HG02852 (cell line): ENCODE measurements around the gene LURAP1L.
A peak's percentile ranks its signal among the peaks of the same experiment; 100 is the strongest.

ENCODE experiments used
- ATAC-seq: cut with Tn5 transposase; IDR thresholded peaks from one replicate; pipeline ENCODE4 v1.9.1; 2021; ENCODE audit warnings: mild to moderate bottlenecking, moderate library complexity; ENCODE audit not compliant: unreplicated experiment

Gene LURAP1L

GRCh38 chr9:12776513-12777055 is 1.8 kb downstream of the LURAP1L start:
- ATAC-seq = no peak

DNA sequence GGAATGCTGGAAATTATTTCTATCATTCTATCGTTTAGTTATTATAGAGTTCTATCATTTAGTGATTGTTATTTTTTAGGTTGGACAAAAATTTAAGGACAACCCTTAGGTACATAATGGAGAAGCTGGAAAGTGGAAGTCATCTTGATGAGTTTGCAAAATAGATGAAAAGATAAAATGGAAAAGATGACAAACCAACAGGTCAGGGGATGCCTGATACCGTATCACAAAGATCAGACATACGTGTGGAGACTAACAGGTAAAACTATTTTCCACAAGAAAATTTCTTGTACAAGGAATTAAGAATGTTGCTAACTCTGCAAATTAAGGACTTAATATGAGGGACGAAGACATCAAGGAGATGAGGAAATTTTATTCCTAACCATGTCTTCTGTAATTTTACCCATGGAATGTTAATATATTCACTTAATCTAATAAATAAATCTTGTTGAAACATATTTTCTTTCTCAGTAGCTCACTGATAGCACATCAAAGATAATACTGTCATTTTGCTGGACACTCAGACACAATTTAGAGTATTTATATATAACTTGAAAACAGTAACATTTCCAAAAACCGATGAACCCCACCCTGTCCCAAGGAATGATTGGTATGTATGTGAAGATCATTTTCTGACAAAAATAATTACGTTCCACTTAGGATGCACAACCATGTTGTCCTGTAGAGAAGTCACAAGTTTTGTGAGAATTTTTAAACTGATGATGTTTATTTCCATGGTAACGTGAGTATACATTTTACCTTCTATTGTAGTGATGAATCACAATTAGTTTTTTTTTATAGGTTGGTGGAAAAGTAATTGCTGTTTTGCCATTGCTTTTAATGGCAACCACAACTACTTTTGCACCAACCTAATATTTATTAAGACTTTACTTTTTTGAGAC is 2.6 kb downstream of the LURAP1L start:
- ATAC-seq = no peak

- ATAC-seq = no peak
Measured at GRCh38 chr9:12778389-12778788, 3.6 kb downstream of the LURAP1L start.

- ATAC-seq = no peak
Measured at GRCh38 chr9:12781226-12781733, 6.5 kb downstream of the LURAP1L start.

- ATAC-seq = no peak
Measured at GRCh38 chr9:12783767-12784460, 9.1 kb downstream of the LURAP1L start.

- ATAC-seq = peak; percentile 86
Measured at GRCh38 chr9:12784461-12785259, 9.8 kb downstream of the LURAP1L start.

DNA sequence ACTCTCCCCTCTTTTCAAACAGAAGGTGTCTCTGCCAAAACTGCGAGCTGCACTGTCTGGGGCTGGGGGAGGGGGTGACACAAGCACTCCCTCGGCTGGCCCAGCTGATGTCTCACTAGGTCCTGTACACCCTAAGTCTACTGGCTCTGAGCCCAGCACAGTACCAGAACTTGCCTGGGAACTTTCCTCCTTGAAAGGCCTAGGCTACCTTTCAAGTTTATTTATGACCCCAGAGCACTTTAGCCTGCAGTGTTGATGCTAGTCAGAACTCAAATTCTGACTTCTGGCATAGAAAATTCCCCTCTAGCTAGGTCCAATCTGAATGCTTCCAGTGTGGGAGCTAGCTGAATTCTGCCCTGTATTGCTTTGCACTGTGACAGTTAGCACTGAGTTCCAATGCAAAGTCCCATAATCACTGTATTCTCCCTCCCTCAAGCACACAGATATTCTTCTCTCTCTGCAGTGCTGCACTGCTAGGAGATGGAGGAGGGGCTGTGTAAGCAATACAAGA is 10.5 kb downstream of the LURAP1L start:
- ATAC-seq = no peak

DNA sequence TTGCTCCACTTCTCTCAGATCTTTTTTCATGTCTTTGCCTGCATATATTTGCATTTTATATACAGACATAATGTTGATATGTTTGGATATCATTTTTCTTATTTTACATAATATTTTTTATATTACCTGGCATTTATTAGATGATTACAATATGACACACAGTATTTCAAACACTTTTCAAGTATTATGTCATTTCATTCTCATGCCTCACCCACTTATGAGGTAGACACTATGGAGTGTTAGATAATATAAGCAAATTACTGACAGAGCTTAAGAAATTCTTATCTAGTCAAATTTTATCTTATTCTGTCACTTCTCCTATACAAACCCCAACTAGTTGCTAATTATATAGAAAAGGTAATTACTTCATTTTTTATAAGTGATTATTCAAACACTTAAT is 11.1 kb downstream of the LURAP1L start:
- no peak for ATAC-seq

- no peak for ATAC-seq
Measured at GRCh38 chr9:12790001-12790400, 15.2 kb downstream of the LURAP1L start.

GRCh38 chr9:12790883-12791282 is 16.1 kb downstream of the LURAP1L start:
- ATAC-seq = no peak

DNA sequence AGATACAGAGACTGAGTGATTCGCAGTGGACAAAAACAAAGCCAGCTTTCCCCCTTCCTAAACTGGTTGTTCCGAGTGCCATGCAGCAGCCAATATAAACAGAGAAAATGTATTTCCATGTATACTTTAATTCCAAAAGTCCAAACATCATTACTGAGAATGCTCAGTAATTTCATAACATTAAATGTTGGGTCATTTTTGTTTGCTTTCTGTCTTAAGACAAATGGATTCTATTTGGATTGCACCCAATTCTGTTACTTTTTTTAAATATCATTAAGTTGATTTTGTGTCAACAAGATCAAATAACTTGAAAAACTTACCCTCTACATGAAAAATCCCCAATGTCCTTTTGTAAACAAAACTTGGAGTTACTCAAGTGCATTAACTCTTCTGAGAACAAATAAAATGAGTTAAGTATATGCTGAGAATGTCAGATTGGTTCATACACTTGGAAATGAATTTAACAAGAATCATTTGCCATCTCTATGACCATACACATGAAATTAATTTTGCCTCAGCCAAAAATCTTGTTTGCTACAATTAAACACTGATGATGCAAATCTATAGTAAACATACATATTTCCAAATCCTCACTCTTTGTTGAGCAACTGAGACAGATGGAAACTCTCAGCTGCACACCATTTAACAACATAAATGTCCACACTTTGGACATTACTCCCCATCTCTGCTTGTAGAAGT is 19.4 kb downstream of the LURAP1L start:
- ATAC-seq = no peak

GRCh38 chr9:12796601-12797000 is 21.8 kb downstream of the LURAP1L start:
- no peak for ATAC-seq

GRCh38 chr9:12797037-12797436 is 22.2 kb downstream of the LURAP1L start:
- ATAC-seq = no peak

DNA sequence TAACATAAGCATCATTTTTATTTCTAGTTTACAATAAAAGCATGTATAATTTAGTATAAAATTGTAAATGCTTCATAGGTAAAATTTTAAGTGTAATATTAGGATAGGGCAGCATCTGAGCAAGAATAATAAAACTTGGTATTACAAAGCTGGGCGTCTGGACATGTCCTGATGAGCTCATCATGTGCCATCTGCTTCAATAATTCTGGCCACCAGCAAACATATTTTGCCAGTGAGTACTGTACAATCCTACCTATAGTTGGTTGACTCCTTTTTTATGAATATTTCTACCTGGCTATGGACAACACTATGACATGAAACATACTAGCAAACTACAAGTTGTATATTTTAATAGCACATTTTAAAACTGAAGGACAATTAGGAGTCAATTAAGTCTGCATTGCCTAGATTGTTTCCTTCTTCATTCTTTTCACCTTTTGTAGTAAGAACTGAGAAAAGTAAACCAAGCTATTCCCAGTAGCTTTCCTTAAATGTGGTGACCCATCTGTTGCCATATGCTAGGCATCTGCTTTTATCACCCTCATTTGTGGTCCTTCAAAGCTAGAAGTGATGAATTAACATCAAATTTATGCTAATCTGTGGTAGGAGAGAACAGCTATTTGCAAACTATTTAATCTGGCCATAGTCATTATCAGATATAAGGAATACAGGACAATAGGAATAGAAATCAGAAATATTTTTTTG is 23.4 kb downstream of the LURAP1L start:
- no peak for ATAC-seq

DNA sequence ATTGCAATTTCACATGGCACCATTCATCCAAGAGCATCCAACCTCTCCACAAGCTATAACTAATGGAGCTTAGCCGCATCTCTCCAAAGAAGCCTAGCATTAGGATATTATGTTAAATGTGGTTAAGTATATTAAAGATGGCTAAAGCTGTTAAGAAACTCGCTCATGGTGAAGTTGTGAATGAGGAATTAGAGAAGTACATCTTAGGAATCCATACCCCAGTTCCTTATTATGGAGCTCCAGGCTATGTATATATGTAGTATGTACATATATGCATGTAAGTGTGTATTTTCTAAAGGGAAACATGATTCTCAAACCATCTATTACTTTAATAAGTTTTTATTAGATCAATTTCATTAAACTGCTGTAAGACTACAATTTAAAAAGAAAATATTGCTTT is 26.4 kb downstream of the LURAP1L start:
- ATAC-seq = no peak

GRCh38 chr9:12801663-12802062 is 26.8 kb downstream of the LURAP1L start:
- no peak for ATAC-seq

DNA sequence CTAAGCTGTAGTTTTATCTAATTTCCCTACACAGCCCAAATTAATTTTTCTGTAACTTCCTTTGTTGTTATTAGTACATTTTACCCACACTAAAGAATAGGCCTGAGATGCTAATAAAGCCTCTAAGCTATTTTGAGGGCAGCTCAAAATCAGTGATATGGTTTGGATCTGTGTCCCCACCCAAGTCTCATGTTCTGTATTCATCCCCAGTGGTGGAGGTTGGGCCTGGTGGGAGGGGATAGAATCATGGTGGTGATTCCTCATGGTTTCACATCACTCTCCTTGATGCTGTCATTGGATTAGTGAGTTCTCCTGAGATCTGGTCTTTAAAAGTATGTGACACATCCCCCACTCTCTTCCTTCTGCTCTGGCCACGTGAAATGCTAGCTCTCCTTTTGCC is 27.3 kb downstream of the LURAP1L start:
- ATAC-seq = no peak

DNA sequence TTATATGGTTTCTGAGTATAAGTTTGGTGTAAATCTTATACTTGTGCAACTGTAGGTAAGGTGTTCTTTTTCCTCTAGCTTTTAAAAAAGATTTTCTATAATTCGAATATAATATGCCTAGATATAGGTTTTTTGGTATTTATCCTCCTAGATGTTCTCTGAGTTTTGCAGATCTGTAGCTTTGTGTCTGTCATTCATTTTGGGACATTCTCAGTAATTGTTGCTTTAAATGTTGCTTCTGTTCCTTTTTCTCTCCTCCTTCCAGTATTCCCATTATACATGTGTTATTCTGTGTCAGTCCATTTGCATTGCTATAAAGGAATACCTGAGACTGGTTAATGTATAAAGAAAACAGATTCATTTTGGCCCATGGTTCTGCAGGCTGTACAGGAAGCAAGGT is 33.7 kb downstream of the LURAP1L start:
- no peak for ATAC-seq

- ATAC-seq = no peak
Measured at GRCh38 chr9:12809720-12810119, 34.9 kb downstream of the LURAP1L start.
